Endothelial cell of umbilical vein (primary cell): ENCODE results near the gene KPTN. TPM values are rescaled to one million over a fixed set of nuclear protein-coding genes. Genes with fewer than 3 reads are reported as not detected.

Experiments used
- BruUV-seq: library from RNA; stranded (reverse); fragments of 400-500 nt; replicated peaks from 2 replicates; lab custom pipeline; 2021; lab: Mats Ljungman, UMichigan
- CTCF ChIA-PET: fragments of 300-600, 350-600 bp; sonication (Branson Sonifier 250); formaldehyde crosslinking; loops from one replicate; lab custom pipeline; 2021; ENCODE audit warnings: antibody characterized with exemption, inconsistent platforms; lab: Charles Lee
- POLR2A ChIA-PET: fragments of 300-600, 350-600 bp; sonication (Branson Sonifier 250); formaldehyde crosslinking; loops from one replicate; lab custom pipeline; 2021; ENCODE audit warnings: antibody characterized with exemption, inconsistent platforms; lab: Charles Lee
- DNase-seq: peaks from one replicate; pipeline ENCODE4 v3.0.0-alpha.2; 2011; ENCODE audit warnings: low read depth, low spot score
- FAIRE-seq: peaks from 2 replicates; lab custom pipeline; 2011; peaks lifted over from hg19 to GRCh38; lab: Jason Lieb, UNC
- H2AFZ ChIP-seq: 2 replicates; pipeline ENCODE4 v1.6.0; 2012; ENCODE audit warnings: low read depth, low read length, control low read depth, inconsistent platforms
- H3K27ac ChIP-seq: 2 replicates; pipeline ENCODE4 v1.5.1; 2011; ENCODE audit warnings: low read depth, mild to moderate bottlenecking, control low read depth, low read length, moderate library complexity; ENCODE audit not compliant: insufficient read depth
- H3K27me3 ChIP-seq, 2 experiments: 2 replicates each; pipeline versions ENCODE4 v1.6.0 to v1.6.1; 2011; ENCODE audit warnings: low read length in 2 of 2, mixed read lengths in 1 of 2; ENCODE audit not compliant: control insufficient read depth in 2 of 2, insufficient read depth in 2 of 2
- H3K36me3 ChIP-seq, 2 experiments: 2 replicates in 1 of 2; 3 replicates in 1 of 2; pipeline ENCODE4 v1.5.1; 2011; ENCODE audit warnings: low read length in 2 of 2, mild to moderate bottlenecking in 1 of 2, moderate library complexity in 1 of 2; ENCODE audit not compliant: control insufficient read depth in 2 of 2, insufficient read depth in 2 of 2; ENCODE audit errors: extremely low read depth in 1 of 2
- H3K4me1 ChIP-seq: 3 replicates; pipeline ENCODE4 v1.5.1; 2011; ENCODE audit warnings: mild to moderate bottlenecking, low read length; ENCODE audit not compliant: control insufficient read depth, insufficient read depth; ENCODE audit errors: extremely low read depth
- H3K4me2 ChIP-seq: 2 replicates; pipeline ENCODE4 v1.6.1; 2011; ENCODE audit warnings: low read length, control low read depth, mixed read lengths; ENCODE audit not compliant: insufficient read depth
- H3K4me3 ChIP-seq, 3 experiments: fragments of 200-600 bp in 1 of 3; sonication (generic), shearing (Covaris generic) in 1 of 3; replicated peaks in 1 of 3; 2 replicates each; pipeline ENCODE4 v1.5.1; 2011 to 2016; ENCODE audit warnings: control low read depth in 3 of 3, low read length in 3 of 3, mild to moderate bottlenecking in 2 of 3, inconsistent platforms in 1 of 3, low read depth in 1 of 3, moderate library complexity in 1 of 3; ENCODE audit not compliant: insufficient read depth in 1 of 3
- H3K79me2 ChIP-seq: 2 replicates; pipeline ENCODE4 v1.6.0; 2012; ENCODE audit warnings: low read length, inconsistent platforms; ENCODE audit not compliant: control insufficient read depth, insufficient read depth
- H3K9ac ChIP-seq: replicated peaks from 2 replicates; pipeline ENCODE3; 2011; ENCODE audit warnings: low read length, control low read depth; ENCODE audit not compliant: insufficient read depth; ENCODE audit errors: extremely low read depth
- H3K9me1 ChIP-seq: replicated peaks from 3 replicates; pipeline ENCODE4 v1.6.0; 2011; ENCODE audit warnings: mild to moderate bottlenecking, low read length; ENCODE audit not compliant: control insufficient read depth, insufficient read depth; ENCODE audit errors: extremely low read depth
- H3K9me3 ChIP-seq: replicated peaks from 2 replicates; pipeline ENCODE4 v1.5.1; 2012; ENCODE audit warnings: low read length, inconsistent platforms; ENCODE audit not compliant: control insufficient read depth, insufficient read depth
- H4K20me1 ChIP-seq: replicated peaks from 2 replicates; pipeline ENCODE3; 2011; ENCODE audit warnings: mild to moderate bottlenecking, low read length; ENCODE audit not compliant: control insufficient read depth, insufficient read depth; ENCODE audit errors: extremely low read depth
- EZH2 ChIP-seq: IDR thresholded peaks from 2 replicates; pipeline ENCODE4 v1.6.1; 2012; ENCODE audit warnings: borderline replicate concordance, low read depth, mild to moderate bottlenecking, moderate library complexity, low read length, inconsistent platforms; ENCODE audit not compliant: severe bottlenecking
- FOS ChIP-seq: IDR thresholded peaks from 2 replicates; pipeline ENCODE4 v1.6.1; 2011; ENCODE audit warnings: mild to moderate bottlenecking, low read length, moderate library complexity, borderline replicate concordance; ENCODE audit not compliant: insufficient read depth
- GATA2 ChIP-seq: IDR thresholded peaks from 2 replicates; pipeline ENCODE4 v1.7.0; 2011; ENCODE audit warnings: low read depth, mild to moderate bottlenecking, moderate library complexity, mixed read lengths, low read length; ENCODE audit not compliant: insufficient read length, insufficient read depth
- JUN ChIP-seq: IDR thresholded peaks from 2 replicates; pipeline ENCODE4 v1.6.1; 2011; ENCODE audit warnings: borderline replicate concordance, low read depth; ENCODE audit not compliant: insufficient read length, insufficient read depth
- MYC ChIP-seq: IDR thresholded peaks from one replicate; pipeline ENCODE4 v1.6.1; 2011; ENCODE audit warnings: mild to moderate bottlenecking, low read depth, low read length
- POLR2A ChIP-seq: IDR thresholded peaks from 2 replicates; pipeline ENCODE4 v1.6.1; 2012; ENCODE audit warnings: low read depth, mild to moderate bottlenecking, control low read depth, low read length
- POLR2AphosphoS5 ChIP-seq: IDR thresholded peaks from 2 replicates; pipeline ENCODE4 v1.6.1; 2012; ENCODE audit warnings: low read depth, mild to moderate bottlenecking, control low read depth, low read length, moderate library complexity; ENCODE audit not compliant: insufficient read depth
- dilution Hi-C: fragments of 300-500 bp; cut with MboI; formaldehyde crosslinking; loops from one replicate; pipeline ENCODE4 v1.15.0; 2019; ENCODE audit warnings: low sequenced_read_pairs; ENCODE audit not compliant: extremely low pct_ligation_motif_present
- intact Hi-C: fragments of 100-400 bp; cut with micrococcal nuclease; formaldehyde crosslinking; loops from one replicate; pipeline ENCODE4 v1.10.0; 2022
- polyA plus RNA-seq, 4 experiments: library from polyadenylated mRNA; depleted of rRNA in 3 of 4; stranded (reverse) in 3 of 4; unstranded in 1 of 4; fragments of >200 nt; gene quantifications; 2 replicates each; pipeline versions ENCODE4 v1.2.1 to v1.2.3, GENCODE V29; 2011 to 2012; ENCODE audit warnings: missing spikeins in 1 of 4
- total RNA-seq: library from RNA; stranded (reverse); gene quantifications from 2 replicates; pipeline ENCODE4 v1.2.3, GENCODE V29; 2021
- TF ChIP-seq, protein P1 (sequence below): IDR thresholded peaks from 2 replicates; pipeline ENCODE4 v1.6.1; 2011; ENCODE audit not compliant: insufficient read depth, insufficient read length
- TF ChIP-seq, protein P2 (sequence below), 2 donors: IDR thresholded peaks; 1 replicate in 1 of 2; 2 replicates in 1 of 2; pipeline ENCODE4 v1.5.1; 2011; ENCODE audit warnings: low read length in 2 of 2, mild to moderate bottlenecking in 2 of 2, moderate library complexity in 2 of 2, control low read depth in 1 of 2, inconsistent platforms in 1 of 2, low read depth in 1 of 2; ENCODE audit not compliant: insufficient read depth in 1 of 2; ENCODE audit errors: extremely low read depth in 1 of 2

Gene KPTN
- total and polyA plus RNA-seq, 2 donors (not counting 3 experiments of a cell fraction or from before 2014, with no cell fraction given): 14.7 to 15.5 TPM

GRCh38 chr19:47434088-47434487, 49.9 kb downstream of the KPTN start:
- no peaks in the 10 kb centered on the region for H3K4me1 ChIP-seq
- no TSS peak for BruUV-seq
- DNase-seq (no peak), FAIRE-seq (no peak)
- no peak overlapping the region for H2AFZ ChIP-seq
- no peak overlapping the region for H3K27ac ChIP-seq
- no peak overlapping the region for H3K4me2 ChIP-seq
- H3K36me3 ChIP-seq: no peaks in the 10 kb centered on the region
- H3K9ac ChIP-seq: no peak overlapping the region
- H3K79me2 ChIP-seq: no peaks in the 10 kb centered on the region
- TF ChIP-seq, protein P1, sequence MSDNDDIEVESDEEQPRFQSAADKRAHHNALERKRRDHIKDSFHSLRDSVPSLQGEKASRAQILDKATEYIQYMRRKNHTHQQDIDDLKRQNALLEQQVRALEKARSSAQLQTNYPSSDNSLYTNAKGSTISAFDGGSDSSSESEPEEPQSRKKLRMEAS: no peak
- TF ChIP-seq POLR2AphosphoS5 (no peak), FOS (no peak), JUN (no peak), EZH2 (no peak), POLR2A (no peak), GATA2 (no peak), MYC (no peak)
- TF ChIP-seq, protein P2, sequence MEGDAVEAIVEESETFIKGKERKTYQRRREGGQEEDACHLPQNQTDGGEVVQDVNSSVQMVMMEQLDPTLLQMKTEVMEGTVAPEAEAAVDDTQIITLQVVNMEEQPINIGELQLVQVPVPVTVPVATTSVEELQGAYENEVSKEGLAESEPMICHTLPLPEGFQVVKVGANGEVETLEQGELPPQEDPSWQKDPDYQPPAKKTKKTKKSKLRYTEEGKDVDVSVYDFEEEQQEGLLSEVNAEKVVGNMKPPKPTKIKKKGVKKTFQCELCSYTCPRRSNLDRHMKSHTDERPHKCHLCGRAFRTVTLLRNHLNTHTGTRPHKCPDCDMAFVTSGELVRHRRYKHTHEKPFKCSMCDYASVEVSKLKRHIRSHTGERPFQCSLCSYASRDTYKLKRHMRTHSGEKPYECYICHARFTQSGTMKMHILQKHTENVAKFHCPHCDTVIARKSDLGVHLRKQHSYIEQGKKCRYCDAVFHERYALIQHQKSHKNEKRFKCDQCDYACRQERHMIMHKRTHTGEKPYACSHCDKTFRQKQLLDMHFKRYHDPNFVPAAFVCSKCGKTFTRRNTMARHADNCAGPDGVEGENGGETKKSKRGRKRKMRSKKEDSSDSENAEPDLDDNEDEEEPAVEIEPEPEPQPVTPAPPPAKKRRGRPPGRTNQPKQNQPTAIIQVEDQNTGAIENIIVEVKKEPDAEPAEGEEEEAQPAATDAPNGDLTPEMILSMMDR (IDR thresholded peaks at IDR 0.05; ENCODE audit: extremely low read depth in 1 of 2, insufficient read depth in 1 of 2, low read depth in 1 of 2, low read length in 2 of 2): no peak
- dilution Hi-C loops: no loop called here
- ChIA-PET CTCF (interaction anchor here (0.6 to 10.7 kb wide), 7 partner anchors 9 to 279 kb away, joined by 3 to 454 read pairs (median 5); partner anchors contain the start of genes EHD2, KPTN and NAPA), POLR2A (interaction anchor here (0.6 kb wide), 1 partner anchor 1478 kb away, joined by 3 read pairs; no protein-coding TSS in a partner anchor)
- no peaks in the 10 kb centered on the region for H3K9me3 ChIP-seq
- H3K4me3 ChIP-seq: no peak overlapping the region
- intact Hi-C loops: no loop called here
- peaks cover 4 to 6% of the 10 kb centered on the region in 2 experiments for H3K27me3 ChIP-seq
- H4K20me1 ChIP-seq: no peaks in the 10 kb centered on the region
- H3K9me1 ChIP-seq: no peaks in the 10 kb centered on the region
